ENCODE data around the gene PRKCA. TPM values are rescaled to one million over a fixed set of nuclear protein-coding genes. Genes with fewer than 3 reads are reported as not detected.

The PRKCA gene
- total RNA-seq, 4 donors from 2014 or later = 24.5 to 61.9 (median 40.8) TPM

DNA sequence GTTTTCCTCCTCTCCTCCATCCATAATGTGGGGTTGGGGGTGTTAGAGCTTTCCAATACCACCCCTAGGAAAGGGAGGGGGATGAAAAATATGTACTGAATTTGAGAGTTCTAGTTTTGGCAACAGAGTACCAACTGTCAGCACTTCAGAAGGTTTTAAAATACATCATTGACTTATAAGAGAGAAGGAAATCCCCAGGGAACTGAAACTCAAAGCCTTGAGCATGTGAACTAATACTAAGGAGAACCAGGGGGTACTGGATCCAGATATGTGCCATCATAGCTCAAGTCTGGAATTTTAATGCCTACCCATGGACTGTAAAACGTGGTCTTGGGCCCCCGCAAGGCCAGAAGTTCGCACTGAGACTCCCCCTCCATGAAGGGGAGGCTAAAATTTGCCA is 548.3 kb downstream of the PRKCA start:
- H3K27ac ChIP-seq (replicated peaks in 1 of 4) = no peak overlapping the region
- intact Hi-C loops (cut with DNase I) = no loop called here
- no peaks in the 10 kb centered on the region for H3K36me3 ChIP-seq
- H3K27me3 ChIP-seq = peaks cover 0 to 2% (median 0%) of the 10 kb centered on the region in 4 donors
- no peak for TF ChIP-seq POLR2AphosphoS5 (IDR thresholded peaks at IDR 0.05)
- no peak for TF ChIP-seq EP300 (IDR thresholded peaks at IDR 0.05)
- no peak for TF ChIP-seq POLR2A (IDR thresholded peaks at IDR 0.05; ENCODE audit: low read depth)
- TF ChIP-seq, protein P1, sequence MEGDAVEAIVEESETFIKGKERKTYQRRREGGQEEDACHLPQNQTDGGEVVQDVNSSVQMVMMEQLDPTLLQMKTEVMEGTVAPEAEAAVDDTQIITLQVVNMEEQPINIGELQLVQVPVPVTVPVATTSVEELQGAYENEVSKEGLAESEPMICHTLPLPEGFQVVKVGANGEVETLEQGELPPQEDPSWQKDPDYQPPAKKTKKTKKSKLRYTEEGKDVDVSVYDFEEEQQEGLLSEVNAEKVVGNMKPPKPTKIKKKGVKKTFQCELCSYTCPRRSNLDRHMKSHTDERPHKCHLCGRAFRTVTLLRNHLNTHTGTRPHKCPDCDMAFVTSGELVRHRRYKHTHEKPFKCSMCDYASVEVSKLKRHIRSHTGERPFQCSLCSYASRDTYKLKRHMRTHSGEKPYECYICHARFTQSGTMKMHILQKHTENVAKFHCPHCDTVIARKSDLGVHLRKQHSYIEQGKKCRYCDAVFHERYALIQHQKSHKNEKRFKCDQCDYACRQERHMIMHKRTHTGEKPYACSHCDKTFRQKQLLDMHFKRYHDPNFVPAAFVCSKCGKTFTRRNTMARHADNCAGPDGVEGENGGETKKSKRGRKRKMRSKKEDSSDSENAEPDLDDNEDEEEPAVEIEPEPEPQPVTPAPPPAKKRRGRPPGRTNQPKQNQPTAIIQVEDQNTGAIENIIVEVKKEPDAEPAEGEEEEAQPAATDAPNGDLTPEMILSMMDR (IDR thresholded peaks at IDR 0.05) = no peak
- H3K9me3 ChIP-seq = peaks cover 0 to 14% (median 10%) of the 10 kb centered on the region in 4 donors
- peaks cover 0 to 4% (median 1%) of the 10 kb centered on the region in 4 donors for H3K4me1 ChIP-seq
- 83% methylated on average over 3 of the region's 3 CpGs for WGBS
- no peak for DNase-seq (ENCODE audit: extremely low spot score)
- H3K4me3 ChIP-seq = no peak overlapping the region

DNA sequence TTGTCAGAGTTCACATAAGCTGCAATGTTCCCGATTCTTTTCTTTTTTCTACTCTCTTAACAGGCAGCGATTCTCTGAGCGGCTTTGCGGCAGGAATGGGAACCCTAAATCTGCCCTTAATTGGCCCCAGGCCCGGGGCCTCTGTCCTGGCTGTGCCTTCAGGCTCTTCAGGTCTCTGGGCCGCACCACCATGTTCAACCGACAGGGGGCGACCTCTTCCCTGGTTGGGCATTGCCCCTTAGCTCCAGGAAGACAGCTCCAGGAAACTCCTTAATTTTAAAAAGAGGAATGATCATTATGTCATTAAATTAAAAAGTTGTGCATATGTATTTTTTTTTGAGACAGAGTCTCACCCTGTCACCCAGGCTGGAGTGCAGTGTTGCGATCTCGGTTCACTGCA is 552.8 kb downstream of the PRKCA start:
- DNase-seq (ENCODE audit: extremely low spot score) = no peak
- TF ChIP-seq POLR2A (IDR thresholded peaks at IDR 0.05; ENCODE audit: low read depth) = no peak
- TF ChIP-seq, protein P1 (IDR thresholded peaks at IDR 0.05) = peak in 1 of 3 experiments; percentile 17
- intact Hi-C loops (cut with DNase I) = no loop called here
- WGBS = 79% methylated on average over 10 of the region's 10 CpGs
- Histone ChIP-seq H3K36me3 (no peaks in the 10 kb centered on the region), H3K4me1 (peaks cover 0 to under 1% (median 0%) of the 10 kb centered on the region in 4 donors), H3K9me3 (peaks cover 0 to 14% (median 10%) of the 10 kb centered on the region in 4 donors), H3K27ac (replicated peaks in 1 of 4) (no peak overlapping the region), H3K27me3 (no peaks in the 10 kb centered on the region), H3K4me3 (no peak overlapping the region)

GRCh38 chr17:66858226-66859083 is 556.0 kb downstream of the PRKCA start:
- H3K9me3 ChIP-seq = peaks cover 0 to 14% (median 10%) of the 10 kb centered on the region in 4 donors
- H3K27ac ChIP-seq (replicated peaks in 1 of 4) = no peak overlapping the region
- DNase-seq (ENCODE audit: extremely low spot score) = no peak
- no peaks in the 10 kb centered on the region for H3K4me1 ChIP-seq
- no peak overlapping the region for H3K4me3 ChIP-seq
- intact Hi-C loops (cut with DNase I) = no loop called here
- 76% methylated on average over 7 of the region's 12 CpGs for WGBS
- no peak for TF ChIP-seq POLR2AphosphoS5 (IDR thresholded peaks at IDR 0.05)
- TF ChIP-seq, protein P1 (IDR thresholded peaks at IDR 0.05) = no peak
- no peak for TF ChIP-seq EP300 (IDR thresholded peaks at IDR 0.05)
- no peak for TF ChIP-seq POLR2A (IDR thresholded peaks at IDR 0.05; ENCODE audit: low read depth)
- no peaks in the 10 kb centered on the region for H3K36me3 ChIP-seq
- no peaks in the 10 kb centered on the region for H3K27me3 ChIP-seq

DNA sequence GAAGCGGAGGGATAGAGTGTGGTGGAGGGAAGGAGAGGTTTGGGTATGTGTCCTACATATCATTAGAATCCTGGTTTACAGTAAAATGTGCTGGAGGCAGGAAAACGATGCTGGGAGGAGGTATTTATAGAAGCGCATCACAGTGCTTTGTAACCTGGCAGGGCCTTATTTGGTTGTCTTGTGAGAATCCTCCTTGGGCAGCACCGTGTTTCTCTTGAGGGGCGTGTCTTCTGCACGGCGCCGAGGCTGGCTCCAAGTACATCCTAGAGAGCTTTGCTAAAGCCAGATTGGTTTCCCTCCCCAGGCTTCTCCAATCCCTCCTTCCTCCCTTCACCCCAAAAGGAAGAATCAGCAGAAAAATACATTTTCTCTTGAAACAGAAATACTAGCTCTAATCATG is 556.9 kb downstream of the PRKCA start:
- H3K4me3 ChIP-seq = no peak overlapping the region
- intact Hi-C loops (cut with DNase I) = no loop called here
- TF ChIP-seq, protein P1 (IDR thresholded peaks at IDR 0.05) = no peak
- no peak for TF ChIP-seq POLR2AphosphoS5 (IDR thresholded peaks at IDR 0.05)
- TF ChIP-seq EP300 (IDR thresholded peaks at IDR 0.05) = no peak
- TF ChIP-seq POLR2A (IDR thresholded peaks at IDR 0.05; ENCODE audit: low read depth) = no peak
- no peaks in the 10 kb centered on the region for H3K36me3 ChIP-seq
- H3K27ac ChIP-seq (replicated peaks in 1 of 4) = no peak overlapping the region
- peaks cover 0 to 15% (median 9%) of the 10 kb centered on the region in 4 donors for H3K9me3 ChIP-seq
- DNase-seq (ENCODE audit: extremely low spot score) = no peak
- WGBS = 74% methylated on average over 8 of the region's 8 CpGs
- no peaks in the 10 kb centered on the region for H3K27me3 ChIP-seq
- H3K4me1 ChIP-seq = no peaks in the 10 kb centered on the region
